HCEC 1CT (cell line): ENCODE results near the gene NPY5R.

Source experiments
- DNase-seq: peaks from one replicate; pipeline ENCODE4 v3.0.0-alpha.2; 2017

NPY5R gene

DNA sequence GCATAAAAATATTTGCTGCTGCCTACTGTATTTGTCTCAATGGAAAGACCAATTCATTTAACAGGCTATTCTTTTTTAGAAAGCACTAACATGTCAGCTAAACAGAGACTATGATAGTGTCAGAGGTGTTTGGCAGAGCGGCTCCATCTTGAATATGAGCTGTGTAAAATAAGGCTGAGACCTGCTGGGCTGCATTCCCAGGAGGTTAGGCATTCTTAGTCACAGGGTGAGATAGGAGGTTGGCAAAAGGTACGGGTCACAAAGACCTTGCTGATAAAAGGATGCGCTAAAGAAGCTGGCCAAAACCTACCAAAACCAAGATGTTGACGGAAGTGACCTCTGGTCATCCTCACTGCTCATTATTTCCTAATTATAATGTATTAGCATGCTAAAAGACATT lies 41.8 kb downstream of the NPY5R start:
- DNase-seq: no peak

DNA sequence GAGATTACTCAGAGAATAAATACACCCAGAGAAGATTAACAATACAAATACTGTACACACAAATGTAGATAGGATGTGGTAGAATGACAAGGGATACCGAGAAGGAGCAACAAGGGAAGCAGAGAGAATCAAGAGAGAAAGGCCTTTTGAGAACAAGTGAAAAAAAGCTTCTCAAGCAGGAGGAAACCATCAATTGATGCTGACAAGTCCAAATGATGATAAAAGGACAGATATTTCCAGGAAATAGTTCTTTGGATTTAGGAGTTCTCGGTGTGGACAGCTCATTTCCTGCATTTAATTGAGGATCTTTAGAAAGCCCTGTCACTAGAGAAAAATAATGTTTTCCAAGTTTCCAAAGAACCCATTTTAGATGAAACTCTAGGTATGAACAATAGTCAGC lies 48.1 kb downstream of the NPY5R start:
- DNase-seq: no peak

DNA sequence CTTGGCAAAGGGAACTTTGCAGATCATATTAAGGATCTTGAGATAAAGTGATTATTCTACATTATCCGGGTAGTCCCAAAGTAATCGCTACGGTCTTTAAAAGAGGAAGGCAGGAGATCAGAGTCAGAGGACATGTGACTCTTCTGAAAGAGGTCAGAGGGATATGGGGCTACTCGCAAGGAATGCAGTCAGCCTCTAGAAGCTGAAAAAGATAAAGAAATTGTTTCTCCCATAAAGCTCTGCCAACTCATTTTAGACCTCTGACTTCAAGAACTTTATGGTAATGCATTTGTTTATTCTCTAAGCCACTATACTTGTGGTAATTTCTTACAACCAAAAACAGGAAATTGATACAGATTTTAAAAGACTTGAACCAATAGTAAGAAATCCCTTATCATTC lies 48.6 kb downstream of the NPY5R start:
- no peak for DNase-seq

DNA sequence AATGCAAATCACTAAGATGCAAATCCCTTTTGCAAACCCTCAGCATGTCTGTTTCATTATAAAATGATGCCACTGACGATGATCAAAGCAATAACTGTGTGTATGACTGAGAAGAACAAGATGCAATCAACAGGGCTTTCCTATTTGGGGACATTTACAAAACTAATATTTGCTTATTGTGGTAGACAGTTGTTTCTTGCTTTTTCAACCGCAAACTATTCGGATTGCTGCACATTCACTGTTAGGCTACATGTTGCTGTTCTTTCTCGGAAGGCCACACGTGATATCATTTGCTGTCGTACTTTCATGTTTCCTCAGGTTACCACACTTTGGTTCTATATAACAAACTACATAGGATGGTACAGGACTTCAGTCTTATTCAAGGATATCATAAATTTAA lies 49.8 kb downstream of the NPY5R start:
- no peak for DNase-seq

DNA sequence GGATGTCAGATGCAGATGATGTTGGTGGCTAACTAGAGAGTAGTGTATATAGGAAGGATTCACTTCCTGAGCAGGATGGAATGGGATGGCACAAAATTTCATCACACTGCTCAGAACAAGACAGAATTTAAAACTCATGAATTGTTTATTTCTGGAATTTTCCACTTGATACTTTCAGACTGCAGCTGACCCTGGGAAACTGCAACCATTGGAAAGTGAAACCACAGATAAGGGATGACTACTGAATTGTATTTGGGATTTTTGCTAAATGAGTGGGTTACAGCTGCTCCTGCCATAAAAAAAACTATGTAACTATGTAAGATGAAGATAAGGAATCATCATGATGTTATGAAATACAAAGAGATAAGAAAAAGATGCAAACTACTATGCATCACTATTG lies 51.4 kb downstream of the NPY5R start:
- DNase-seq: no peak

DNA sequence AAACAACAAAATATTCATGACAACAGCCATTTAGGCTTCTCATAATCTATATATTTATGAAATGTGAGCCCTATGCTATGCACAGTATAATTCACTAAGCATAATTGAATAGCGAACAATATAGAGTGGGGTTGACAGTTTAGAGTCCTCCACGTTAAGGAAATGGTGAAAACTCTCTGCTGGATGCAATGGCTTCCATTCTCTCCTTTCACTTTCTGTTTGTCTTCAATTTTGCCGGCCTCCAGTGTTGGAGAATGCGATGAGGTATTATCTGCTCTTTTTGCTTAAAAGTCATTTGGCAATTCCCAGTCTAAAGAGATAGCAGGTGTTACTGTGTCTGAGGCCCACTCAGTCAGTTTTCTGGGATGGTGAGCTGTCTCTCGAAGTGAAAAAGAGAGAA lies 52.1 kb downstream of the NPY5R start:
- DNase-seq: no peak

DNA sequence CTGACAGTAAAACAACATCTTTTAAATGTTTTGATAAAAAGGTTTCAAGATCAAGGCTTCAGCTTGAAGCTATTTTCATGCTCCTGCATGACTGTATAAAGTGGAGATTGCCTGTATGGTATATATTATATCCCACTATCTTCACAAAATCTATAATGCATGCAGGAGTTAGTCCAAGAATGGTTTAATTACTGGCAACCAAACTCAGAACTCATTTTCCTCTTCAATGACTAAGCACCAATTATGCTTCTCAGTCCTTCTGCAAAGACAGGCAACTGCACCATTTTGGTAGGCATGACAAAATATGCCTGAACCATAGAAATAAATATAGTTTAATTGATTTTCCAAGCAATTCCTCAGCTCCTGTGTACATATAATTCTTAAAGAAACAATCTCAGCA lies 54.5 kb downstream of the NPY5R start:
- DNase-seq: no peak

DNA sequence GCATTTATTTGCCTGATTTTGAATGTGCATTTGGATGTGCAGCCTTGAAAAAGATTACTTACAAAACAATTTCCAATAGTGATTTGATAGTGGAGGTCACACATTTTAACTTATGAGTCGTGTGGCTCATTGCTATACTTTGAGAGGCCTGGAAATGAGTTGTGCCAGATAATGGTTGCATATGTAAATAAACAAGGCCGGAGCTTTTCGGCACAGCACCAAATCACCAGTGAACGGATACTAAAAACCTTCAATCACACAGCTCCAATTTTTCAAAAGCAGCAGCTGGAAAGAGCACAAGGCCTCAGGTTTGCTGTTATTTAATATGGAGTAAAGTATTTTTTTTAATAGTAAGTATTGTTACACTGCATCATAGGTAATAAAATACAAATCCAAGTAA lies 57.2 kb downstream of the NPY5R start:
- DNase-seq: no peak
